WTC11 (cell line): ENCODE results near the gene RAMAC.

Experiments
- ZNF423 ChIP-seq: fragments of 250-450 bp; sonication (Bioruptor Pico); IDR thresholded peaks from 2 replicates; pipeline ENCODE4 v2.1.2; 2022; ENCODE audit warnings: mild to moderate bottlenecking, moderate library complexity
- TF ChIP-seq, protein P1 (sequence below): fragments of 200-600 bp; IDR thresholded peaks from 2 replicates; pipeline ENCODE4 v1.8.0; 2022; ENCODE audit warnings: antibody characterized with exemption

DNA sequence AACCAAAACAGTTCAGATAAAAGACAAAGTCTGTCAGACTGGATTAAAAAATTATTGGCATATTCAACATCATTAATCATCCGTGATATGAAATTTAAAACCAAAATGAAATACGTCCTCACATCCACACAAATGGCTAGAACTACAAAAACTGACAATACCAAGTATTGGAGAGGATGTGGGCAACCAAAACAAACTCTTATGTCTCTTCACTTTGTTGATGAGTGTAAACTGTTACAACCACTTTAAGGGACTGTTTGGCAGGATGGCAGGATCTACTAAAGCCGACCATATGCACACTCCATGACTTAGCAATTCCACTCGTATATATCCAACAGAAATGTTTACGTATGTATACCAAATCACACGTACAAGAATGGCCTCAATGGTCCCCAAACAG is 50.2 kb downstream of the RAMAC start:
- TF ChIP-seq, protein P1, sequence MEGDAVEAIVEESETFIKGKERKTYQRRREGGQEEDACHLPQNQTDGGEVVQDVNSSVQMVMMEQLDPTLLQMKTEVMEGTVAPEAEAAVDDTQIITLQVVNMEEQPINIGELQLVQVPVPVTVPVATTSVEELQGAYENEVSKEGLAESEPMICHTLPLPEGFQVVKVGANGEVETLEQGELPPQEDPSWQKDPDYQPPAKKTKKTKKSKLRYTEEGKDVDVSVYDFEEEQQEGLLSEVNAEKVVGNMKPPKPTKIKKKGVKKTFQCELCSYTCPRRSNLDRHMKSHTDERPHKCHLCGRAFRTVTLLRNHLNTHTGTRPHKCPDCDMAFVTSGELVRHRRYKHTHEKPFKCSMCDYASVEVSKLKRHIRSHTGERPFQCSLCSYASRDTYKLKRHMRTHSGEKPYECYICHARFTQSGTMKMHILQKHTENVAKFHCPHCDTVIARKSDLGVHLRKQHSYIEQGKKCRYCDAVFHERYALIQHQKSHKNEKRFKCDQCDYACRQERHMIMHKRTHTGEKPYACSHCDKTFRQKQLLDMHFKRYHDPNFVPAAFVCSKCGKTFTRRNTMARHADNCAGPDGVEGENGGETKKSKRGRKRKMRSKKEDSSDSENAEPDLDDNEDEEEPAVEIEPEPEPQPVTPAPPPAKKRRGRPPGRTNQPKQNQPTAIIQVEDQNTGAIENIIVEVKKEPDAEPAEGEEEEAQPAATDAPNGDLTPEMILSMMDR = no peak
- no peak for TF ChIP-seq ZNF423 (CRISPR knock-in tag)
